ENCODE measurements around the gene SP3. TPM values are rescaled to one million over a fixed set of nuclear protein-coding genes. Genes with fewer than 3 reads are reported as not detected.

Gene SP3
- total RNA-seq, 2 donors from 2014 or later, result 123 to 155 TPM

- peak; percentile 73 for ATAC-seq
- H3K27ac Mint-ChIP-seq, result no peak overlapping the region
- no peaks in the 10 kb centered on the region for H3K9me3 ChIP-seq (ENCODE audit: control insufficient read depth, low read length, poor library complexity, severe bottlenecking)
Observed at GRCh38 chr2:173874894-173875237, 90.3 kb downstream of the SP3 start.

GRCh38 chr2:173874003-173874893 is 90.9 kb downstream of the SP3 start:
- Mint-ChIP-seq H3K27ac (no peak overlapping the region), H3K4me3 (no peak overlapping the region), H3K27me3 (peaks cover 34% of the 10 kb centered on the region), H3K36me3 (ENCODE audit: low read depth) (no peaks in the 10 kb centered on the region), H3K4me1 (peaks cover 3% of the 10 kb centered on the region)
- H3K9me3 ChIP-seq (ENCODE audit: control insufficient read depth, low read length, poor library complexity, severe bottlenecking), result no peaks in the 10 kb centered on the region
- DNase-seq (no peak), ATAC-seq (no peak)

More at GRCh38 chr2:173874894-173875237, 90.3 kb downstream of the SP3 start:
- DNase-seq, result no peak
- Mint-ChIP-seq H3K27me3 (peaks cover 38% of the 10 kb centered on the region), H3K36me3 (ENCODE audit: low read depth) (no peaks in the 10 kb centered on the region), H3K4me3 (no peak overlapping the region), H3K4me1 (peaks cover 3% of the 10 kb centered on the region)

GRCh38 chr2:173872714-173873113 is 92.5 kb downstream of the SP3 start:
- Mint-ChIP-seq H3K4me3 (no peak overlapping the region), H3K4me1 (peaks cover 3% of the 10 kb centered on the region), H3K36me3 (ENCODE audit: low read depth) (peaks cover 2% of the 10 kb centered on the region), H3K27me3 (peaks cover 35% of the 10 kb centered on the region), H3K27ac (no peak overlapping the region)
- no peaks in the 10 kb centered on the region for H3K9me3 ChIP-seq (ENCODE audit: control insufficient read depth, low read length, poor library complexity, severe bottlenecking)
- DNase-seq (no peak), ATAC-seq (no peak)

- Mint-ChIP-seq H3K4me3 (no peak overlapping the region), H3K36me3 (ENCODE audit: low read depth) (peaks cover 2% of the 10 kb centered on the region), H3K27ac (no peak overlapping the region), H3K4me1 (peaks cover 3% of the 10 kb centered on the region), H3K27me3 (peaks cover 43% of the 10 kb centered on the region)
- DNase-seq (no peak), ATAC-seq (no peak)
- no peaks in the 10 kb centered on the region for H3K9me3 ChIP-seq (ENCODE audit: control insufficient read depth, low read length, poor library complexity, severe bottlenecking)
Observed at GRCh38 chr2:173869244-173870229, 95.6 kb downstream of the SP3 start.

GRCh38 chr2:173868406-173868805 is 96.8 kb downstream of the SP3 start:
- H3K9me3 ChIP-seq (ENCODE audit: control insufficient read depth, low read length, poor library complexity, severe bottlenecking), result no peaks in the 10 kb centered on the region
- Mint-ChIP-seq H3K36me3 (ENCODE audit: low read depth) (peaks cover 2% of the 10 kb centered on the region), H3K27me3 (peaks cover 52% of the 10 kb centered on the region), H3K4me3 (no peak overlapping the region), H3K4me1 (no peaks in the 10 kb centered on the region), H3K27ac (no peak overlapping the region)
- DNase-seq (no peak), ATAC-seq (no peak)

- Mint-ChIP-seq H3K36me3 (ENCODE audit: low read depth) (peaks cover 2% of the 10 kb centered on the region), H3K27me3 (peaks cover 53% of the 10 kb centered on the region), H3K4me1 (no peaks in the 10 kb centered on the region), H3K4me3 (no peak overlapping the region), H3K27ac (no peak overlapping the region)
- no peak for ATAC-seq
- DNase-seq, result no peak
- no peaks in the 10 kb centered on the region for H3K9me3 ChIP-seq (ENCODE audit: control insufficient read depth, low read length, poor library complexity, severe bottlenecking)
Observed at GRCh38 chr2:173866874-173867618, 98.1 kb downstream of the SP3 start.

- Mint-ChIP-seq H3K36me3 (ENCODE audit: low read depth) (peaks cover 2% of the 10 kb centered on the region), H3K27ac (no peak overlapping the region), H3K4me3 (no peak overlapping the region), H3K27me3 (peaks cover 50% of the 10 kb centered on the region), H3K4me1 (no peaks in the 10 kb centered on the region)
- DNase-seq (no peak), ATAC-seq (no peak)
- no peaks in the 10 kb centered on the region for H3K9me3 ChIP-seq (ENCODE audit: control insufficient read depth, low read length, poor library complexity, severe bottlenecking)
Observed at GRCh38 chr2:173865971-173866873, 99.0 kb downstream of the SP3 start.

GRCh38 chr2:173862612-173863217 is 102.5 kb downstream of the SP3 start:
- H3K36me3 Mint-ChIP-seq (ENCODE audit: low read depth), result no peaks in the 10 kb centered on the region
- H3K4me3 Mint-ChIP-seq, result no peak overlapping the region
- DNase-seq (no peak), ATAC-seq (no peak)
- no peak overlapping the region for H3K27ac Mint-ChIP-seq
- peaks cover 63% of the 10 kb centered on the region for H3K27me3 Mint-ChIP-seq
- peaks cover 9% of the 10 kb centered on the region for H3K4me1 Mint-ChIP-seq
- no peaks in the 10 kb centered on the region for H3K9me3 ChIP-seq (ENCODE audit: control insufficient read depth, low read length, poor library complexity, severe bottlenecking)

GRCh38 chr2:173860566-173860965 is 104.6 kb downstream of the SP3 start:
- DNase-seq (no peak), ATAC-seq (no peak)
- no peaks in the 10 kb centered on the region for H3K9me3 ChIP-seq (ENCODE audit: control insufficient read depth, low read length, poor library complexity, severe bottlenecking)
- Mint-ChIP-seq H3K4me1 (peaks cover 9% of the 10 kb centered on the region), H3K27ac (no peak overlapping the region), H3K36me3 (ENCODE audit: low read depth) (no peaks in the 10 kb centered on the region), H3K4me3 (no peak overlapping the region), H3K27me3 (peaks cover 60% of the 10 kb centered on the region)

- Mint-ChIP-seq H3K27ac (no peak overlapping the region), H3K4me1 (peaks cover 9% of the 10 kb centered on the region), H3K27me3 (peaks cover 60% of the 10 kb centered on the region), H3K4me3 (no peak overlapping the region), H3K36me3 (ENCODE audit: low read depth) (no peaks in the 10 kb centered on the region)
- DNase-seq, result no peak
- no peak for ATAC-seq
- H3K9me3 ChIP-seq (ENCODE audit: control insufficient read depth, low read length, poor library complexity, severe bottlenecking), result no peaks in the 10 kb centered on the region
Observed at GRCh38 chr2:173860082-173860481, 105.1 kb downstream of the SP3 start.

GRCh38 chr2:173858291-173858731 is 106.9 kb downstream of the SP3 start:
- ATAC-seq, result no peak
- no peaks in the 10 kb centered on the region for H3K9me3 ChIP-seq (ENCODE audit: control insufficient read depth, low read length, poor library complexity, severe bottlenecking)
- H3K36me3 Mint-ChIP-seq (ENCODE audit: low read depth), result peaks cover 5% of the 10 kb centered on the region
- DNase-seq, result no peak
- peaks cover 60% of the 10 kb centered on the region for H3K27me3 Mint-ChIP-seq
- no peak overlapping the region for H3K27ac Mint-ChIP-seq
- no peak overlapping the region for H3K4me3 Mint-ChIP-seq
- peaks cover 9% of the 10 kb centered on the region for H3K4me1 Mint-ChIP-seq
